H1 (cell line): ENCODE data around the gene PAQR8. TPM values are rescaled to one million over a fixed set of nuclear protein-coding genes. Genes with fewer than 3 reads are reported as not detected.

Experiments
- CTCF ChIA-PET: fragments of 300-600 bp; sonication (Branson Sonifier 250); formaldehyde crosslinking; loops from one replicate; lab custom pipeline; 2021; ENCODE audit not compliant: partially characterized antibody; lab: Charles Lee
- POLR2A ChIA-PET: fragments of 300-600 bp; sonication (Branson Sonifier 250); formaldehyde crosslinking; loops from one replicate; lab custom pipeline; 2021; ENCODE audit warnings: inconsistent platforms; ENCODE audit not compliant: partially characterized antibody; lab: Charles Lee
- DNase-seq, 2 experiments: peaks; one replicate each; pipeline versions ENCODE4 v3.0.0 to v3.0.0-alpha.2; 2010 to 2022; ENCODE audit warnings: low spot score in 2 of 2, low read depth in 1 of 2, mixed read lengths in 1 of 2
- FAIRE-seq: peaks from 2 replicates; lab custom pipeline; 2011; peaks lifted over from hg19 to GRCh38; lab: Jason Lieb, UNC
- H2AFZ ChIP-seq: 2 replicates; pipeline ENCODE4 v1.8.1; 2012; ENCODE audit warnings: low read length, inconsistent platforms
- H2AK5ac ChIP-seq: 2 replicates; pipeline ENCODE4 v1.6.1; 2013; ENCODE audit warnings: low read depth, low read length
- H2BK120ac ChIP-seq: replicated peaks from 2 replicates; pipeline ENCODE3; 2013; ENCODE audit warnings: low read depth, low read length, inconsistent platforms
- H2BK12ac ChIP-seq: 2 replicates; pipeline ENCODE4 v1.6.1; 2013; ENCODE audit warnings: low read depth, low read length
- H2BK15ac ChIP-seq: 2 replicates; pipeline ENCODE4 v1.6.1; 2013; ENCODE audit warnings: low read length
- H2BK20ac ChIP-seq: 2 replicates; pipeline ENCODE4 v1.6.1; 2013; ENCODE audit warnings: low read length
- H2BK5ac ChIP-seq: 2 replicates; pipeline ENCODE4 v1.6.1; 2013; ENCODE audit warnings: low read depth, low read length
- H3K14ac ChIP-seq: 2 replicates; pipeline ENCODE4 v1.6.1; 2013; ENCODE audit warnings: inconsistent platforms; ENCODE audit not compliant: insufficient read length
- H3K18ac ChIP-seq: 2 replicates; pipeline ENCODE4 v1.6.1; 2013; ENCODE audit warnings: low read length; ENCODE audit errors: extremely low read depth
- H3K23ac ChIP-seq: 2 replicates; pipeline ENCODE4 v1.6.1; 2013; ENCODE audit warnings: inconsistent platforms; ENCODE audit not compliant: insufficient read length
- H3K23me2 ChIP-seq: 2 replicates; pipeline ENCODE4 v1.6.1; 2013; ENCODE audit warnings: low read depth, low read length
- H3K27ac ChIP-seq: 2 replicates; pipeline ENCODE4 v1.6.1; 2011; ENCODE audit warnings: low read depth, low read length, inconsistent platforms
- H3K27me3 ChIP-seq, 4 experiments: replicated peaks in 1 of 4; 1 replicate in 1 of 4; 2 replicates in 3 of 4; pipeline versions ENCODE4 v1.6.1 to v1.8.1; 2011 to 2013; ENCODE audit warnings: low read length in 3 of 4, mild to moderate bottlenecking in 3 of 4, inconsistent platforms in 2 of 4, mixed read lengths in 2 of 4, moderate library complexity in 1 of 4; ENCODE audit not compliant: control insufficient read depth in 3 of 4, insufficient read depth in 3 of 4; ENCODE audit errors: extremely low read depth in 1 of 4
- H3K36me3 ChIP-seq, 4 experiments: 2 replicates each; pipeline versions ENCODE4 v1.6.1 to v1.8.1; 2011 to 2013; ENCODE audit warnings: mild to moderate bottlenecking in 4 of 4, low read length in 3 of 4, moderate library complexity in 2 of 4, control low read depth in 1 of 4, inconsistent platforms in 1 of 4; ENCODE audit not compliant: insufficient read depth in 4 of 4, control insufficient read depth in 2 of 4
- H3K4ac ChIP-seq: replicated peaks from 2 replicates; pipeline ENCODE3; 2013; ENCODE audit warnings: low read length, low read depth, mixed read lengths, inconsistent platforms; ENCODE audit not compliant: insufficient read length
- H3K4me1 ChIP-seq, 4 experiments: replicated peaks in 1 of 4; 1 replicate in 1 of 4; 2 replicates in 3 of 4; pipeline versions ENCODE4 v1.6.1 to v1.8.1; 2011 to 2013; ENCODE audit warnings: low read length in 3 of 4, inconsistent platforms in 2 of 4, mixed read lengths in 1 of 4; ENCODE audit not compliant: insufficient read depth in 4 of 4, control insufficient read depth in 3 of 4
- H3K4me2 ChIP-seq, 2 experiments: 2 replicates each; pipeline versions ENCODE4 v1.6.1 to v1.8.1; 2011 to 2013; ENCODE audit warnings: low read depth in 2 of 2, low read length in 2 of 2, control low read depth in 1 of 2, inconsistent platforms in 1 of 2, mild to moderate bottlenecking in 1 of 2; ENCODE audit not compliant: insufficient read depth in 1 of 2
- H3K4me3 ChIP-seq, 4 experiments: fragments of 200-600, 300-600 bp in 1 of 4; sonication (generic), shearing (Covaris generic), sonication (Bioruptor Twin) in 1 of 4; 2 replicates each; pipeline versions ENCODE4 v1.5.1 to v1.8.1; 2011 to 2016; ENCODE audit warnings: low read length in 4 of 4, low read depth in 3 of 4, control low read depth in 2 of 4, inconsistent platforms in 2 of 4, mild to moderate bottlenecking in 2 of 4, mixed read lengths in 1 of 4, moderate library complexity in 1 of 4; ENCODE audit not compliant: insufficient read depth in 2 of 4; ENCODE audit errors: extremely low read depth in 1 of 4
- H3K56ac ChIP-seq: replicated peaks from 2 replicates; pipeline ENCODE3; 2013; ENCODE audit warnings: low read depth, mild to moderate bottlenecking, mixed read lengths, low read length, inconsistent platforms; ENCODE audit not compliant: insufficient read length
- H3K79me1 ChIP-seq: 2 replicates; pipeline ENCODE4 v1.6.1; 2013; ENCODE audit warnings: low read depth, low read length, control low read depth
- H3K79me2 ChIP-seq, 2 experiments: 2 replicates each; pipeline versions ENCODE4 v1.6.1 to v1.8.1; 2012 to 2013; ENCODE audit warnings: low read length in 2 of 2, mild to moderate bottlenecking in 2 of 2, inconsistent platforms in 1 of 2; ENCODE audit not compliant: insufficient read depth in 2 of 2, control insufficient read depth in 1 of 2
- H3K9ac ChIP-seq, 4 experiments: replicated peaks in 1 of 4; 1 replicate in 1 of 4; 2 replicates in 3 of 4; pipeline versions ENCODE4 v1.6.1 to v1.8.1; 2011 to 2013; ENCODE audit warnings: low read depth in 3 of 4, low read length in 3 of 4, control low read depth in 2 of 4, mild to moderate bottlenecking in 2 of 4, moderate library complexity in 2 of 4, inconsistent platforms in 1 of 4; ENCODE audit errors: extremely low read depth in 1 of 4
- H3K9me3 ChIP-seq, 2 experiments: 2 replicates each; pipeline versions ENCODE4 v1.6.1 to v1.8.1; 2012 to 2013; ENCODE audit warnings: mild to moderate bottlenecking in 2 of 2, moderate library complexity in 2 of 2, control low read depth in 1 of 2, inconsistent platforms in 1 of 2, low read depth in 1 of 2, low read length in 1 of 2, mixed read lengths in 1 of 2; ENCODE audit not compliant: insufficient read depth in 2 of 2
- H4K20me1 ChIP-seq, 2 experiments: replicated peaks in 1 of 2; 2 replicates each; pipeline versions ENCODE3 to v1.8.1; 2011 to 2013; ENCODE audit warnings: inconsistent platforms in 2 of 2, low read length in 2 of 2, mild to moderate bottlenecking in 1 of 2; ENCODE audit not compliant: insufficient read depth in 2 of 2, control insufficient read depth in 1 of 2
- H4K5ac ChIP-seq: 2 replicates; pipeline ENCODE4 v1.6.1; 2013; ENCODE audit warnings: low read length, low read depth, mixed read lengths, inconsistent platforms; ENCODE audit not compliant: insufficient read length
- H4K8ac ChIP-seq: 2 replicates; pipeline ENCODE4 v1.8.0; 2013; ENCODE audit warnings: mild to moderate bottlenecking, moderate library complexity, low read length, inconsistent platforms; ENCODE audit not compliant: insufficient read depth; ENCODE audit errors: extremely low read depth
- H4K91ac ChIP-seq: replicated peaks from 2 replicates; pipeline ENCODE3; 2013; ENCODE audit warnings: low read length, mixed read lengths, inconsistent platforms; ENCODE audit not compliant: insufficient read length
- ATF3 ChIP-seq: IDR thresholded peaks from 2 replicates; pipeline ENCODE4 v1.6.1; 2011; ENCODE audit warnings: low read depth, mild to moderate bottlenecking, low read length; ENCODE audit not compliant: insufficient read depth
- BACH1 ChIP-seq: IDR thresholded peaks from 2 replicates; pipeline ENCODE4 v1.6.1; 2012; ENCODE audit warnings: low read length, improper control_type of control experiment
- CREB1 ChIP-seq: IDR thresholded peaks from 2 replicates; pipeline ENCODE4 v1.6.1; 2012; ENCODE audit warnings: inconsistent platforms
- FOSL1 ChIP-seq: IDR thresholded peaks from 2 replicates; pipeline ENCODE4 v1.6.1; 2011; ENCODE audit warnings: mild to moderate bottlenecking, low read depth, low read length, moderate library complexity; ENCODE audit not compliant: insufficient read depth
- HDAC6 ChIP-seq: IDR thresholded peaks from one replicate; pipeline ENCODE4 v1.7.1; 2012; ENCODE audit warnings: low read depth, mild to moderate bottlenecking, inconsistent platforms, low read length, moderate library complexity
- NANOG ChIP-seq: IDR thresholded peaks from 2 replicates; pipeline ENCODE4 v1.6.1; 2011; ENCODE audit warnings: low read length, low read depth, mild to moderate bottlenecking, inconsistent platforms; ENCODE audit not compliant: insufficient read depth, poor library complexity, severe bottlenecking
- NRF1 ChIP-seq: IDR thresholded peaks from 2 replicates; pipeline ENCODE4 v1.6.1; 2011; ENCODE audit warnings: mild to moderate bottlenecking, low read depth, low read length, improper control_type of control experiment
- SIN3A ChIP-seq, 2 experiments: IDR thresholded peaks in 1 of 2; conservative IDR thresholded peaks in 1 of 2; 2 replicates each; pipeline ENCODE4 v1.6.1; 2011 to 2012; ENCODE audit warnings: low read length in 2 of 2, improper control_type of control experiment in 1 of 2, low read depth in 1 of 2, mild to moderate bottlenecking in 1 of 2
- SIRT6 ChIP-seq: IDR thresholded peaks from one replicate; pipeline ENCODE4 v1.7.1; 2012; ENCODE audit warnings: low read length, inconsistent platforms
- SP1 ChIP-seq: IDR thresholded peaks from 2 replicates; pipeline ENCODE4 v1.6.1; 2011; ENCODE audit warnings: low read depth, low read length
- SP4 ChIP-seq: IDR thresholded peaks from 2 replicates; pipeline ENCODE4 v1.6.1; 2012; ENCODE audit warnings: low read length, inconsistent platforms
- TAF1 ChIP-seq: IDR thresholded peaks from 2 replicates; pipeline ENCODE4 v1.6.1; 2011; ENCODE audit warnings: mild to moderate bottlenecking, low read depth, low read length
- ZNF274 ChIP-seq: IDR thresholded peaks from 2 replicates; pipeline ENCODE4 v1.7.0; 2012; ENCODE audit warnings: low read length, borderline replicate concordance; ENCODE audit errors: extremely low read depth
- WGBS, 2 experiments: shearing (Covaris generic) in 1 of 2; methylation state at CpG; one replicate each; pipeline versions ENCODE4 v1.1.6 to v1.1.7; 2013 to 2015; ENCODE audit warnings: low lambda C conversion rate in 2 of 2, mixed read lengths in 2 of 2, inconsistent platforms in 1 of 2, low coverage in 1 of 2, missing lambda C conversion rate in 1 of 2; ENCODE audit not compliant: insufficient replicate concordance in 2 of 2, insufficient coverage in 1 of 2, insufficient read length in 1 of 2; ENCODE audit errors: extremely low coverage in 1 of 2, missing lambda C conversion rate in 1 of 2; 5-methylcytosine and 5-hydroxymethylcytosine counted together
- polyA plus RNA-seq, 7 experiments: library from polyadenylated mRNA; depleted of rRNA in 3 of 7; stranded (reverse) in 5 of 7; unstranded in 2 of 7; fragments of >200 nt in 5 of 7; fragments of 200-250 nt in 2 of 7; gene quantifications; 1 replicate in 5 of 7; 2 replicates in 1 of 7; 4 replicates in 1 of 7; pipeline versions ENCODE4 v1.2.1 to v1.2.3, GENCODE V29; 2011 to 2013; ENCODE audit warnings: missing spikeins in 2 of 7, mixed read lengths in 2 of 7
- total RNA-seq: library from RNA; stranded (reverse); fragmentation: NEBNext Ultra II Directional; extraction: Animal tissue kit (Norgen Biotek cat#: 25700); gene quantifications from 2 replicates; pipeline ENCODE4 v1.2.1, GENCODE V29; 2021

The PAQR8 gene
- total and polyA plus RNA-seq, 2 of the 8 experiments (the other 6 are each of a cell fraction or from before 2014, with no cell fraction given) = 7.6 to 9.6 TPM

GRCh38 chr6:52377538-52378221 is 15.7 kb downstream of the PAQR8 start:
- no peak overlapping the region for H2BK12ac ChIP-seq
- DNase-seq = no peak
- no peak overlapping the region for H3K56ac ChIP-seq
- H3K79me1 ChIP-seq = no peaks in the 10 kb centered on the region
- no peak overlapping the region for H2BK5ac ChIP-seq
- no peaks in the 10 kb centered on the region for H4K20me1 ChIP-seq
- H3K4me3 ChIP-seq = no peak overlapping the region
- H2BK120ac ChIP-seq = no peak overlapping the region
- H3K23me2 ChIP-seq = no peaks in the 10 kb centered on the region
- peaks cover 0 to 2% (median 0%) of the 10 kb centered on the region in 4 experiments; a peak in 1 of 7 replicates for H3K4me1 ChIP-seq
- no peak for TF ChIP-seq SP4
- TF ChIP-seq BACH1 = no peak
- TF ChIP-seq SP1 = no peak
- TF ChIP-seq SIN3A (conservative IDR thresholded peaks at IDR 0.05 in 1 of 2, IDR thresholded peaks at IDR 0.05 in 1 of 2; ENCODE audit: low read depth in 1 of 2, low read length in 2 of 2) = no peak
- TF ChIP-seq HDAC6 = no peak
- TF ChIP-seq TAF1 = no peak
- TF ChIP-seq SIRT6 = no peak
- TF ChIP-seq NRF1 = no peak
- TF ChIP-seq ZNF274 = no peak
- TF ChIP-seq ATF3 = no peak
- TF ChIP-seq FOSL1 = no peak
- TF ChIP-seq NANOG = no peak
- no peak for TF ChIP-seq CREB1
- H2BK20ac ChIP-seq = no peak overlapping the region
- H3K23ac ChIP-seq = no peak overlapping the region
- no peak overlapping the region for H4K8ac ChIP-seq
- H4K5ac ChIP-seq = no peak overlapping the region
- H2BK15ac ChIP-seq = no peak overlapping the region
- H3K4me2 ChIP-seq = no peak overlapping the region
- H3K27me3 ChIP-seq = no peaks in the 10 kb centered on the region
- H3K14ac ChIP-seq = no peak overlapping the region
- no peak overlapping the region for H4K91ac ChIP-seq
- H3K36me3 ChIP-seq = no peaks in the 10 kb centered on the region
- POLR2A ChIA-PET = no interaction called here
- no peak overlapping the region for H3K27ac ChIP-seq
- H3K9me3 ChIP-seq = no peaks in the 10 kb centered on the region
- H3K4ac ChIP-seq = no peak overlapping the region
- H3K18ac ChIP-seq = no peak overlapping the region
- WGBS, 2 experiments = 85% methylated on average over 3 of the region's 3 CpGs; no CpG with 5 or more reads in 1 of the 2 experiments
- H3K9ac ChIP-seq = no peak overlapping the region
- no peak overlapping the region for H2AK5ac ChIP-seq
- CTCF ChIA-PET = interaction anchor here (1.1 to 1.4 kb wide), 3 partner anchors 15 to 257 kb away, joined by 3 read pairs; no protein-coding TSS in a partner anchor
- no peak overlapping the region for H2AFZ ChIP-seq
- no peaks in the 10 kb centered on the region for H3K79me2 ChIP-seq
- FAIRE-seq = no peak
